ENCODE data around the gene SPATA21.

SPATA21 gene

DNA sequence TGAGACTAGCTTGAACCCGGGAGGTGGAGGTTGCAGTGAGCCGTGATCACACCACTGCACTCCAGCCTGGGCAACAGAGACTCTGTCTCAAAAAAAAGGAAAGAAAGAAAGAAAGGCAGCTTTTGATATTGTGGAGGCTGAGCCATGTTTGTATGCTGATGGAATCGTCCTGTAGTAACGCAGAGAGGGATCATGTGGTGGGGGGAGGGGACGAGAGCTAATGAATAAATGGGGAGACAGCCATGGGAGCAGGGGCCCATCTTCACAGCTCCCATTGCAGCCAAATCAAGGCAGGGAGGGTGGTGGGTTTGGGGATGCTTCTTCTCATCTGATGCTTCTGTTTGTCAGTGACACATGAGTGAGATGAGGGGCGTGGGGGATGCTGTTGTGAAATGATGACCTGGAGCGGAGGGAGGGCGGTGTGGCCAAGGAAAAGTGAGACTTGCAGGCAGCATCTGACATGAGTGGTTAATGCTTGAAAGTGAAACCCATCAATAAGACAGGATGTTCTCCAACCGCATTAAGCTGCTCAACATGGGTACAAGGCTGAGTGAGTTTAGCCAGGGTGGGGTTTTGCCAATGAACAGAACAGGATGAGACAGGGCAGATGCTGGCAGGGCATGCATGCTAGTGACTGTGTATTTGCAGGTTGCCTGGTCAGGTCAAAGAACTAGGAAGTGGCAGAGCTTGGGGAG is 16.7 kb downstream of the SPATA21 start:
- DNase-seq (ENCODE audit: low spot score), result no peak

DNA sequence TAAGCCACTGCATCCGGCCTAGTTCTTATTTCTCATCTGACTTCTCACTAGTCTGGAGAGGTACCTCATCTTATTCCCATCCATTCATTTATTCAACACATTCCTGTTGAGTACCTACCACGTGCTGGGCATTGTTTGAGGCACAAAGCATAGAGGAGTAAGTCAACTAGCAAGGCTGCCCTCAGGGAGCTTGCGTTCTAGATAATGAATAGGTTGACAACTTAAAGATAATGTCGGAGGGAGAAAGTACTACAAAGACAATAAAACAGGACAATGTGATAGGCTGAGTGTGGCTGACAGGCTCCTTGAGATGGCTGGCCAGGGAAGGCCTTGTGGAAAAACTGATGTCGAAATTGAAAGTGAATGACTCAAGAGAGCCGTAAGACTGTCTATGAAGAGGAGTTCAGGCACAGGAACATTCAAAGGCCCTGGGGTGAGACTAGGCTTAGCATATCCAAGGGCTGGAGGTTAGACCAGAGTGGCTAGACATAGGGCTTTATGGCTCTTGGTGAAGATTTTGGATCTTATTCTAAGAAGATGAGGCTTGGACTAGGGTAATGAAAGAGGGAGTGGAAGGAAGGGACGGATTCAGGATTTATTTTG is 18.3 kb downstream of the SPATA21 start:
- no peak for DNase-seq (ENCODE audit: low spot score)

DNA sequence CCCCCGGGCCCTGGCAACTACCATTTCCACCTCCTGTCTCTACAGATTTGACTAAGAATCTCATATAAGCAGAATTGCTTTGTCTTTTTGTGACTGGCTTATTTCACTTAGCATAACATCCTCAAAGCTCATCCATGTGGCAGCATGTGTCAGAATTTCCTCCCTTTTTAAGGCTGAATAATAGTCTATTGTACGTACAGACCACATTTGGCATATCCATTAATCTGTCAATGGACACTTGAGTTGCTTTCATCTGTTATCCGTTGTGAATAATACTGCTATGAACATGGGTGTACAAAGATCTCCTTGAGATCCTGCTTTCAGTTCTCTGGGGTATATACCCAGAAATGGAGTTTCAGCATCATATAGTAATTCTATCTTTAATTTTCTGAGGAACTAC is 24.0 kb downstream of the SPATA21 start:
- DNase-seq (ENCODE audit: low spot score), result no peak

DNA sequence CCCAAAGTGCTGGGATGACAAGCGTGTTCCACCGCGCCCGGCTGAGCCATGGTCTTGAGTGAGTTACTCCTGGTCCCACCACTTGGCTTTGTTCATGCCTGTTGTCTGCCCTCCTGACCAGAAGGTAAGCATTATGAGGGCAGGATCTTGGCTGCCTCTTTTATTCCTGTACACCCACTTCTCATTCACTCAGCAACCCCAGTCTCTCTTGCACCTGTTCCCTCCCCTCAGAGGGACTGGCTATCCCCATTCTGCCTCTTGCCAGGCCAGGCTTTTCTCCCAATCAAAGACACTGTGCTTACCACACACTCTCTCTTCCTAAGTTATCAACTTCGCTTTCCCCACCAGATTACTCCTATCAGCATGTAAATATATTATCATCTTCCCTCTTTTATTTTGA is 26.4 kb downstream of the SPATA21 start:
- DNase-seq (ENCODE audit: low spot score), result no peak

DNA sequence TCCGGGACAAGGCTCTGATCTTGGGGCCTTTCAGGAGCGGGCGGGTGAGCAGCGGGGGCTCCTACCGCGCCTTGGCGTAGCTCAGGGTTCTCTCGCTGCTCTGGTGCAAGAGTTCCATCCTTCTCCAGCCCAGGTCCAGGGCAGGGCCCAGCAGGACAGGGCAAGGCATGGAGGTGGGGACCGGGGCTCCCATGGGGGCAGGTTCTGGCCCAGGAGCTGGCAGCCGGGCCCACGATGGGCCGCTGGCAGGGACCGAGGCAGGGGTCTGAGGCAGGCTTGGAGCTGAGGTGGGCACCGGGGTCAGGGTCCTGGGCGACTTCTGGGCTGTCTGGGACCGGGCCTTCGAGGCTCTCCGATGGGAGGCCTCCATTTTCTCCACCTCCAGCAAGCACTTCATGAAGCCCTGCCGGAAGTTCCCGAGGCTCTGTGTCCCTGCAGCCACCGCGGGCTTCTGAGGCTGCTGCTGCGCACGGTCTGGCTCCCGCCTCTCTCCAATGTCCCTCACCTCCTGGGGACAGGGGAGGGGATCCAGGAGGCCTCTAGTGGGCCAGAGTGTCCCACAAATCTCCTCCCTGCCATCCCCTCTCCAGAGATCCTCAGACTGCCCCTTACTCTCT is 27.6 kb downstream of the SPATA21 start:
- no peak for DNase-seq (ENCODE audit: low spot score)

DNA sequence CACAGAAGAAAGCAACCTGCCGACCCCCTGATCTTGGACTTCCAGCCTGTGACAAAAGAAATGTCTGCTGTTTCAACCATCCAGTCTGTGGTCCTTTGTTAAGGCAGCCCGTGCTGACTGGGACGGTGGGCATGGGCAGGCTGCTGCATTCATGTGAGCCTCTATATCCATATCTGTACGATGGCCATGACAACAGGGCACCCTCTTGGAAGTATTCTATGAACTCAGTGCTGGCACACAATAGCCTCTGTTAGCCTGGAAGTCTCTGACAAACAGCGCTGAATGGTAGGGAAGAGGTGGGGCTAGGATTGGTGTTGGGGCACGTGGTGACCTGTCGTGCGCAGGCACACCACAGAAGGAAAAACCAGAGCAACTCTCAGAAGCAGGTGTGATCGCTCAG is 30.4 kb downstream of the SPATA21 start:
- no peak for DNase-seq (ENCODE audit: low spot score)

DNA sequence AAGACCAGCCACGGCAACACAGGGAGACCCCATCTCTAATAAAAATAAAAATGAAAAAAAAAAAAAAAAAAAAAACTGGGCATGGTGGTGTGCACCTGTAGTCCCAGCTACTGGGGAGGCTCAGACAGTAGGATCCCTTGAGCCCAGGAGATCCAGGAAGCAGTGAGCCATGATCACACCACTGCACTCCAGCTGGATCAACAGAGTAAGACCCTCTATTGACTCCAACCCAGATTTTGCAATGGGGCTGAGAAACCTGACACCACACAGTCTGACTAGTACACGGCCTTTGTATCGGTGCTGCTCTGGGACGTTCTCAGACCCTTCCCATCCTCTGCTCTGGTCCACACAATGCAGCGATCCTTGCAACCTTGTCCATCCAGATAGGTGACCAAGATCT is 31.8 kb downstream of the SPATA21 start:
- DNase-seq (ENCODE audit: low spot score), result no peak

DNA sequence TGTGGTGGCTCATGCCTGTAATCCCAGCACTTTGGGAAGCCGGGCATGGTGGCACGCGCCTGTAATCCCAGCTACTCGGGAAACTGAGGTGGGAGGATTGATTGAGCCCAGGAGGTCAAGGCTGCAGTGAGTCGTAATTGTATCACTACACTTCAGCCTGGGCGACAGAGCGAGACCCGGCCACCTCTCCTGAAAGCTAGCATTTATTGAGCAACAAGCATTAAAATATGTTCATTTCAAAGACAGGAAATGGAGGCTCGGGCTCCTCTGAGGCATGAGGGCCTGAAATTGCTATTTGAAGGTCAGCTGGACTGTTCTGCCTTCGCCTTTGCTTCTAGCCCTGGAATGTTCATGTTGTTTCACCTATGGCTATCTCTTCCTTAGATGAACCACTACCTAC is 34.5 kb downstream of the SPATA21 start:
- DNase-seq (ENCODE audit: low spot score), result no peak

DNA sequence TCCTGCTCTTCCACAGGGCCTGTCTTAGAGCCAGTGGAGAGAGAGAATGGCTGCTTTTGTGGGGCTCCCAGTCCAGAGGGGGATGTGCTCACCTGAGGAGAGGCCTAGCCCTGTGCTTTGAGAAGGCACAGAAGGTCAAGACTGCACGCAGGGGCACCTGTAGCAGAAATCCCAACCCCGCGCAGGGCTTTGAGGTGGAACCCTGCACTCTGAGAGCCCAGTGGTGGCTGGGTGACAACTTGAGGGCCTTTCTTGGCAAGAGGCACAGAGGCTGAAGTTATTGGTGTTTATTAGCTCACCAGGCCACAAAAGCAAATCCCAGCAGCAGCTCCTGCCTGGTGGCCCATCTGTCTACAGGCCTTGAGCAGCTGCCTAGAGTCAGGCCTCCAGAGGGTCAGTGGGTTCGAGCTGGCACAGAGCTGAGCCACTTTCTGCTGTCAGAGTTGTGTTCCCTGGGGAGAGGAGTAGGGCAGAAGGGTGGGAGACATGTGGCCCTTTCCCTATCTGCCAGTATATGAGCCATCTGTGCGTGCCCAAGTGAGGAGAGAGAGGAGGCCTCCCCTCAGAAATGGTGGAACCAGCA is 38.8 kb downstream of the SPATA21 start:
- DNase-seq (ENCODE audit: low spot score), result no peak

DNA sequence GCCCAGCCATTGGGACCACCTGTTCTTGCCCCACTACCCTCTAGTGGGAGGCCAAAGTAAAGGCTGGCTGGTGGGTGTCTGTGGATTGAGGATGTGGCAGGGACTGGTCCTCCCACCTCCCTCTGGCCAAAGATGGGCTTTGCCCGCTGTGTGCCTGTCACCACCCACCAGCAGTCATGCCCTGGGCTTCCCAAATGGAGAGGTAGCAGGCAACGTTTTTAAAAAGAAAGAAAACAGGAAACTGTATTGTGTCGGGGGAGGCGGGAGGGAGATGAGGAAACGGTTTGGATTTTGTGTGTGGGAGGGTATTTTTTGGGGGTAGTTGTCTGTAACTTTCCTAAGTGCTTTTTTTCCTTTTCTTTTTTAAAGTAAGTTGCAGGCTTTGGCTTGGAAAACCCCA is 40.1 kb downstream of the SPATA21 start:
- DNase-seq (ENCODE audit: low spot score), result no peak

DNA sequence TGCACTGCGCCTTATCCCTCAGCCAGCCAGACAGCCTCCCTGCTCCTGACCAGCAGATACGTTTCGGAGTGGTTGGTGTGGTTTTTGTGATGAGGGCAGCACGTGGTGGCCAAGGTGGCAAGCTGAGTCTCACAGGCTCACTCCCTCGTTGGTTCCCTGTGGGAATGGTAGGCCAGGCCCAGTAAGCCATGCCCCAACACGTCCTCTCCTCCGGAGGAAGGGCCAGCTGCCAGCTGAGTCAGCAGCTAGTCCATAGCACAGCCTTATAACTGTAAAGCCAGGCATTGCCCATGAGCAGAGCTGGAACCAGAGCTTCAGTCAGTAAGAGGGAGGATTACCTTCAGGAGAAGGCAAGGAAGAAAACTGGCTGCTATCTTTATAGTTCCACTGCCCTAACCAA is 40.6 kb downstream of the SPATA21 start:
- no peak for DNase-seq (ENCODE audit: low spot score)

DNA sequence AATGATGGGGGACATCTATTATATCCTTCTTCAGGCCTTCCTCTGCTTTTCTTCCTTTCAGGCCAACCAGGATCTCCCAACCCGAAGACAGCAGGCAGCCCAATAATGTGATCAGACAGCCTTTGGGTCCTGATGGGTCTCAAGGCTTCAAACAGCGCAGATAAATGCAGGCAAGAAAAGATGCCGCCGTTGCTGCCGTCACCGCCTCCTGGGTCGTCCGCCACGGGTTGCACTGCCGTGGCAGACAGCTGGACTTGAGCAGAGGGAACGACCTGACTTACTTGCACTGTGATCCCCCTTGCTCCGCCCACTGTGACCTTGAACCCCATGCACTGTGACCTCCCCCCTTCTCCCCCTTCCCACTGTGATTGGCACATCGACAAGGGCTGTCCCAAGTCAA is 42.2 kb downstream of the SPATA21 start:
- no peak for DNase-seq (ENCODE audit: low spot score)

DNA sequence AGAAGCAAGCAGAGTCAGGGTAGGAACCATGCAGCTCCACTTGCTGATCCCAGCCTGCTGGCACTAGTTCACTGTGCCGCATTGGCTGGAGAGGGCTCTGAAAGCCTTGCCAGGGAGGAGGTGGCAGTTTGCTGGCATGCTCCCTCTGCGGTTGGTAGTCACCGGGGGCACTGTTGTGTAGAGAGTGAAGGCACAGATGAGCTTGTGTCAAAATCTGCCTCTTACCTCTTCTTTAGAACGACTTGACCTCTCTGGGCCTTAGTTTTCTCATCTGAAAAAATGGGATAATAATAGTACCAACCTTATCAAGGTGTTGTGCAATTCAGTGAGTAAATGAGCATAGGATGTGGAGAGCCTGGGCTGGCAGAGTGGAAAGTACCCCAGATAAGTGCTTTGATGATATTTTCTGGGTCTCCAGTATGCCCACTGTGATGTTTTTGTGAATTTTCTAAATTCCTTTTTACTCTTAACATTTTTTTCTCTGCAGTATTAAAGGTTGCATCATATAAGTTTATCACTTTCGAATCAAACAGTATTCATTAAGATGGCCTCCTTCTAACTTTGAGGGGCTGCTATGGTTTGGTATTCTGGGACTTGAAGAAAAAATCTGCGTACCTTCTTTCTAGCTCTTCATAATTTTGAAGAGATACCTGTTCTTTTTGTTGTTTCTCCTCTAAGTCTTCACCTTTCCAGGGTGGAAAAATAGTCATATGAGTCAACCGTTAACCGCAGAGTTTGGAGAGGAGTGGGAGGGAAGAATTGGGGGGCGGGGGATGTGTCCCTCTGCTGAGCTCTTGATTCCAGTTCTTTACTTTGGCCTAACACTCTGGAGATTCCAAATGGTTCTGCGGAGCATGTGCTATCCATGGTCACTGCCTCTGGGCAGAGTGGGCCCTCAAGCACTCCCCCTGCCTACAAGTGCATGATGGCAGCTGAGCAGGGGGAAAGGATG is 43.4 kb downstream of the SPATA21 start:
- DNase-seq (ENCODE audit: low spot score), result no peak

DNA sequence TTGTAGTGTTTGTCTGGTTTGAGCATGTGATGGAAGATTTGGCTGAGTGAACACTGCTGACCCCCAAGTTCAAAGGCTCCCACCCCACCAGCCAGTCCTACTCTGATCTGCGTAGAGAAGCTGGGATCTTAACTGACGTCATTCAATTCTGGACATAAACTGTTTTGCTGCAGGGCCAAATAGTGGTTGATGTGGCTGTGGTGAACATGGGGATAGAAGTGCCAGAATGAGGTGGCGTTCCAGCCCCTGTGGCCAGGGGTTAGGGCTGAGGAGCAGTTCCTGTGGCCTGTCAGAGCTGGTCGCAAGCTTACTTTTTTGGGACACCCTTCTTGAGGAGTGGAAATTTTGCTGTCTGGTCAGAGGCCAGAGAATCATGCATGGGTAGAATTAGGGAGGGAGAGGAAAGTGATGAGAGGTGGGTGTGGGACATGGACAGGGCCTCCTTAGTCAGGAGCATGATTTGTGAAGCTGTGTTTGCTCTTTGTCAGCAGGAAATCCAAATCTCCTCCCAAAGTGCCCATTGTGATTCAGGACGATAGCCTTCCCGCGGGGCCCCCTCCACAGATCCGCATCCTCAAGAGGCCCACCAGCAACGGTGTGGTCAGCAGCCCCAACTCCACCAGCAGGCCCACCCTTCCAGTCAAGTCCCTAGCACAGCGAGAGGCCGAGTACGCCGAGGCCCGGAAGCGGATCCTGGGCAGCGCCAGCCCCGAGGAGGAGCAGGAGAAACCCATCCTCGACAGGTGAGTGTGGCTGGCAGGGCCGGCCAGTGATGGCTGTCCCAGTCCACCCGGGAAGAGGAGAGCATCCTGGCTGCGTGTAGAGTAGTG is 44.3 kb downstream of the SPATA21 start:
- DNase-seq (ENCODE audit: low spot score), result no peak

DNA sequence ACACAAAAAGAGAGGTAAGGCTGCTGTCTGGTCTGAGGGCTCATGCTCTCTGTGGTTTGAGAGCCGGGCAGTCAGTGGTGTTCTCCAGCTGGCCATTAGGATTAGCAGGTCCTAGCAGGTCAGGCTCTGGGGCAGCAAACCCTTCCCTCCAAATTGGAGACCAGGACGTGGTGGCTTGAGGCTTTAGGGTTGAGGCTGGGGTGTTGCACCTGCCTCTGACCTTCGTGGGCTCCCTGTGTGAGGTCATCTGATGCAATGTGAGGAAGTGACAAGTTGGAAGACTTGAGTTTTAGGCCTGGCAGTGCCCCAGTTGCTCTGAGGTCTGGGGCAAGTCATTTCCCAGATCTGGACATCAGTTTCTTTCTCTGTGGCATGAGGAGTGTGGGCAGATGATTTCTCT is 45.8 kb downstream of the SPATA21 start:
- DNase-seq (ENCODE audit: low spot score), result no peak

DNA sequence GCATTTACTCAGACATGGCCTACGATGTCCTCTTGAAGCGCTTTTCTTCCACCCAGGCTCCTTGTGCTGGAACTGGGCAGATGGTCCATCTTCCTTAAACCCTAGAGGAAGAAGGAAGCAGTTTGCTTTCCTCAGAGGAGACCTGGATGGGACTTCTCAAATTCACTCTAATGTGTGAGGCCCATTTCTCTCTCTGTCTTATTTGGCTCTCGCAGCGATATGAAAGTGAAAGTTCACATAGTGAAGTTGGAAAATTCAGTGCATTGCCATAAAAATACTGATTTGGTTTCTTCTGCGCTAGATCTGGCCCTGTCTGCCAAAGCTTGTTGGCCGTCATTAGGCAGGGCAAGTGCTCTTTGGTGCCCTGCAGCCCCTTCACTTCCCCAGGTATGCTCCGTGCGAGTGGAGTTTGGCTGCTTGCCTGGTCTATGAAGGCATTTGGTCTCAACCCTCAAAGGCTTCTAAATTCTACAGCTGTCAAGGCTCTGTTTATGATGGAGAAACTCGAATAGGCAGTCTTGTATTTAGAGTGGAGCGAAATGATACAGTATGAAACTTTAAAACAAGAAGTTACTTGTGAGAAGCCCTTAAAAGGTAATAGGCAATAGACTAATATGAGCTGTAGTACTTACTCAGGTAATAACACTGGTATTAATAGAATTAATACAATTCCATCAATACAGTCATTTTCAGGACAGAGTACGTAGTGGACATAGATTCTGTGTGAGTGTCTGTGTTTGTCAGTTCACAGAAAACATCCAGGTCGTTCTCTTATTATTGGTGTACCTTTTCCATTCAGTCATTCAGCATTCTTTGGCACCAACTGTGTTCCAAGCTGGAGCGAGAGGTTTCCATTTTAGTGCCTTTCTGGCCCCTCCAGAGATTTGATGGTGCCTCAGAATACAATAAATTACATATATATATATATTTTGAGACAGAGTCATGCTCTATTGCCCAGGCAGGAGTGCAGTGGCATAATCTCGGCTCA is 49.7 kb downstream of the SPATA21 start:
- DNase-seq (ENCODE audit: low spot score), result no peak

DNA sequence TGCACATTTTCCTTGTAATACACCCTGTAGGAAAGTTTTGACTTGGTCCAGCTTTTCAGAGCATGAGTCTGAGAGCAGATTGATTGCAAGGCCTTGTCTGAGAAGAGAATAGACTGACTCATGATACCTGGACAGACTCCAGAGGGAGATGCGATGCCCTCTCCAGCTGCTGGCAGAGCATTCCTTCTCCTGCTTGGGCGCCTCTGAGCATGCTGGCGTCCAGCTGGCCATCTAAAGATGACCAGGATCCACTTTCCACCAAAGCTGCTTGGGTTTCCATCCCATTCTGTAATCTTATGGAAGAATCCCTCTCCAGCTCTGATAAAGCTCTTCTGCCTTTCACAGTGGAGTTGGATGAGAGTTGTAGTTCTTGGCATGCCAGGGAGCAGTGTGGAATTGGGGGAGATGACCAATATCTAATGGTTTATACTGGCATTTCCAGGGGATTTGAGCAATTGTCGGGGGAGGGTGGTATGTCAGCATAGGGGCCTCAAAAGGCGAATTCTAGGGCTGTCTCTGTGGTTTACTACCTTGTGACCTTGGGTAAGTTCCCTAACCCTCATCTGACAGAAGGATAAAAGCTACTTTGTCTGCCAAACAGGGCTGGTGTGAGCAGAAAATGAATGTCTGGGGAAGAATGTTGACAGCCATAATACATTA is 50.6 kb downstream of the SPATA21 start:
- peak; percentile 8 for DNase-seq (ENCODE audit: low spot score)

DNA sequence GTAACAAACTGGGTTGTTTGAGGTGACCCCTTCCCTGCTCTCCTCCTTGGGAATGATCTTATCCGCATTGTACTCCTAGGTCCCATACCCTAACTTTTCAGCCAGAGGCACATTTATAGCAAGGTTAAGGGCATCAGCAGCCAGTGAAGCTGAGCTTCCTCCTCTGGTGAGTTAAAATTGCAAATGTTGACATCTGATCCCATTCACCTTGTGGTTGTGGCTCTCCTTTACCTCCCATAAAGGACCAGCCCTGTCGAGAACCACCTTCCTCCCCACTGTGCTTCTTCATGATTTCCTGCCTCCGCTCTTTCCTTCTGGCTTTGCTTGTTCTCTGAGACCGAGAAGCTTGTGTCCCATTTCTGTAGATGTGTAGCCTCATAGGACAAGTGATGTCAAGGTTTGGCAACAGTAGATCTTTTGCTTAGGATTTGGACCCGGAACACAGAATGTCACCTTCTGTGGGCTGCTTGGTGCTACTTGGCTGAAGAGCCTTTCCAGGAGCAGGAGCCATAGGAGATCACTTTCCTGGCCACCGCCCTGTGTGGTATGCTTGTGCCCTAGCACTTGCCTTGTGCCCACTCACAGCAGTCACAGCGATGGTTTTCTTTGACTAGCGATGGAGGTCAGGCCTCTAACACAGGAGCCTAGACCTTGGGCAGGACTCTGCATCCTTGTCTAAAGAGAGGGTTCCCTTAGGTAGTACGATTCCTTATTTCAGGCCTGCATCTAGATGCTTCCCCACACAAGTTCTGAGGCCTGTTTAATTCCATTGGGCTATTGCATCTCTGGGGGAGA is 51.4 kb downstream of the SPATA21 start:
- no peak for DNase-seq (ENCODE audit: low spot score)

DNA sequence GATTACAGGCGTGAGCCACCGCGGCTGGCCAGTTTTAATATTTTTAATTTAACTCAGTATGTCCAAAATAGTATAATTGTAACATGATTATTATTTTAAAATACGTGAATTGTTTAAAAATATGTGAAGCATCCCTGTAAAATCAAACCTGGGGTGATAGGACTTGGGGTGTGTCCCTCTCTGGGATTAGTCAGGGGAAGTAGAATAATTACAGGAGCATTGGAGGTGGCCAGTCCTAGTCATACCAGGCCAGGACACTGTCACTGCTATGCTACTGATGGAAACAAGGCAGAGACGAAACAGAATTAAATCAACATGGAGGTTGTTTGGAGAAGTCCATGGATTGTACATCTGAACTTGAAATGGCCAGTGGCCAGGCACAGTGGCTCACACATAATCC is 53.3 kb downstream of the SPATA21 start:
- DNase-seq (ENCODE audit: low spot score), result peak; percentile 12
